GM13976 (cell line): Measurements from ENCODE around the gene RNU4-1.
A peak's percentile ranks its signal among the peaks of the same experiment; 100 is the strongest.
"Not testable (repeated sequence)": the region's sequence is repeated elsewhere in the genome, so short reads cannot be mapped to it uniquely, and the experiment has no call there.

ENCODE experiments used
- DNase-seq: peaks from one replicate; pipeline ENCODE4 v3.0.0; 2012; ENCODE audit warnings: low spot score
- in situ Hi-C: fragments of 300-500 bp; cut with MboI; formaldehyde crosslinking; loops from one replicate; pipeline ENCODE4 v1.12.0; 2022; ENCODE audit warnings: low sequenced_read_pairs, mixed read lengths, inconsistent platforms; ENCODE audit not compliant: unreplicated experiment
- TF ChIP-seq, protein P1 (sequence below): IDR thresholded peaks from 2 replicates; pipeline ENCODE4 v1.5.1; 2012; ENCODE audit warnings: borderline replicate concordance, mild to moderate bottlenecking; ENCODE audit not compliant: insufficient read depth; ENCODE audit errors: extremely low read depth, missing control alignments, control extremely low read depth

RNU4-1 gene

DNA sequence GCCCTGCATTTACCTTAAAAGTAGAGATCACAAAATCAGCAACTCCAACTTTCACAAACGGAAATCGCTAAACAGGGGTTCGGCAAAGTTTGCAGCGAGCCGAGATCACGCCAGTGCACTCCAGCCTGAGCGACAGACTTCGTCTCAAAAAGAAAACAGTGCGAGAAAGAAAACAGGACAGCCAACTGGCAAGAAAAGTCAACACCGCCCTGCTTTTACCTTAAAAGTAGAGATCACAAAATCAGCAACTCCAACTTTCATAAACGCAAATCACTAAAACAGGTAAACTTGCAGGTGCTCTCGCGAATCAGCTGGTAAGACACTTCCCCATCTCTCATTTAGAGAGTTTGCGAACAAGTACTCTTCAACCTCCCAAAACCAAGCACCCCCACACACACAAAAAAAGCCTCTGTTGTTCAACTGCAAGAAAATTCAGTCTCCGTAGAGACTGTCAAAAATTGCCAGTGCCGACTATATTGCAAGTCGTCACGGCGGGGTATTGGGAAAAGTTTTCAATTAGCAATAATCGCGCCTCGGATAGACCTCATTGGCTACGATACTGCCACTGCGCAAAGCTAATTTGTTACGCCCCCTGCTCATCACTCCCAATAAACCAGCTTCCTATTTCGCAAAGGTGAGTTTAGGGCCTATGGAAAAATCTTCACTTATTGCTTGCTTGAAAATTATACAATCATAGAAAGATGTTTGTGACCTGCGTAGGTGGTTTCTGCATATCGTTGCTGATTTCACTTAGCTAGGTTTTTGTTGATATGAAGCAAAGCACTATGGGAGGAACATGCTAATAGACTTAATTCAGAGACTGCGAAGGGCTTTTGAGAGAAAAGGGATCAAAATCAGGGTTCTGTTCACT lies at the start of gene RNU4-1:
Gene RNU4-1, minus strand, starts transcription at position 577 of the 871 bp plus-strand sequence.
- in situ Hi-C loops = no loop called here
- TF ChIP-seq, protein P1, sequence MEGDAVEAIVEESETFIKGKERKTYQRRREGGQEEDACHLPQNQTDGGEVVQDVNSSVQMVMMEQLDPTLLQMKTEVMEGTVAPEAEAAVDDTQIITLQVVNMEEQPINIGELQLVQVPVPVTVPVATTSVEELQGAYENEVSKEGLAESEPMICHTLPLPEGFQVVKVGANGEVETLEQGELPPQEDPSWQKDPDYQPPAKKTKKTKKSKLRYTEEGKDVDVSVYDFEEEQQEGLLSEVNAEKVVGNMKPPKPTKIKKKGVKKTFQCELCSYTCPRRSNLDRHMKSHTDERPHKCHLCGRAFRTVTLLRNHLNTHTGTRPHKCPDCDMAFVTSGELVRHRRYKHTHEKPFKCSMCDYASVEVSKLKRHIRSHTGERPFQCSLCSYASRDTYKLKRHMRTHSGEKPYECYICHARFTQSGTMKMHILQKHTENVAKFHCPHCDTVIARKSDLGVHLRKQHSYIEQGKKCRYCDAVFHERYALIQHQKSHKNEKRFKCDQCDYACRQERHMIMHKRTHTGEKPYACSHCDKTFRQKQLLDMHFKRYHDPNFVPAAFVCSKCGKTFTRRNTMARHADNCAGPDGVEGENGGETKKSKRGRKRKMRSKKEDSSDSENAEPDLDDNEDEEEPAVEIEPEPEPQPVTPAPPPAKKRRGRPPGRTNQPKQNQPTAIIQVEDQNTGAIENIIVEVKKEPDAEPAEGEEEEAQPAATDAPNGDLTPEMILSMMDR = no peak
- DNase-seq = peak; percentile 71

DNA sequence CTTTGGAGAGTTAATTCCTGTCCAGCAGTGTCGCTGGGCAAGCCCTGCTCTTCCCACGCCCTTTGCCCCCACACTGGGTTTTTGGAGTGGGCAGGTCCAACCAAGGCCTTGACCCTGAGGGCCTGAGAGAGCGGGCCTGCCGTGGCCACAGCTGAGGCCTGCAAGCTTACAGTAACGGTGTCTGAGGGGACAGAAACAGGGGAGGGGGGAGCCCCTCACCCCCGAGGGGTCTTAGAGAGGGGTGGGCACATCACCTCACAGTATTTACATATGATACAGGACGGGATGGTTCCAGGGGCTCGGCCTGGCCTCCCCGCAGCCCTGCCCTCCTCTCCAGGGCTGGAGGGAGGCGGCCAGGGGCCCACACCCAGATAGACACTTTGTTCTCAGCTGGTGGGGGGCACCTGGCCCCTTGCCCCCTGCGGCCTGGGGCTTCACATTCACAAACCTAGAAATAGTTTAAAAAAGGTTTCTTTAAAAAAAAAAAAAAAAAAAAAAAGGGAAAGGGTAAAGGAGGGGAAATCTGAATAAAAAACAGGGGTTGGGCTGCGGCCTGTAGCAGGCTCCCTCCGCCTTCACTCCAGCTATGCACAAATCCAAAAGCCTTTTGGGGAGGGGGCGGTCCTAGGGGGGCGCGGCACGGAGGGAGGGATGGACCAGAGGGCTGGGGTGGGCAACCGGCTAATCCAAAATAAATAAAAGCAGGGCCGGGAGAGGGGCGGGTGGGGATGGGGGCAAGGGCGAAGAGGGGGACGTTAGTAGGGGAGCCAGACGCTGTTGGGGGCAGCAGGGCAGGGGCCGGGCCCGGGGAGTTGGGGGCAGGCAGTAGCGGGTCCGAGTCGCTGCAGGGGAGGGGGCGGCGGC lies 49.4 kb upstream of the RNU4-1 start:
- in situ Hi-C loops = no loop called here
- peak; percentile 17 for DNase-seq
- TF ChIP-seq, protein P1 = no peak

DNA sequence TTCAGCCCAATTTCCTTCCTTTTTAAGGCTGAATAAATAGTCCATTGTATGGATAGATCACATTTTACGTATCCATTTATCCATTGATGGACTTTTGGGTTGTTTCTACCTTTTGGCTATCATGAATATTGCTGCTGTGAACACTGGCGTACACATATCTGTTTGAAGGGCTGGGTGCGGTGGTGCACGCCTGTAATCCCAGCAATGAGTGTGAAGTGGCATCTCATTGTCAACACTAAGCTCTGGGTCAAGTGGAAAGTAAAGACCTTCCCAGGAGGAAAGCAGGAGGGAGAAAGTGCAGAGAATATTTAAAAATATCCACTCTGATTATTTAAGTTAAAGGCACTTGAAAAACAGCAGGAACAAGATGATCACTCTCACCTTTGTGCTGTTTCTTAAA lies 46.2 kb upstream of the RNU4-1 start:
- TF ChIP-seq, protein P1 = no peak
- DNase-seq = no peak
- in situ Hi-C loops = loop anchor here (10.0 kb wide), 1 partner anchor 96 kb away; the partner anchor contains the start of gene COX6A1

DNA sequence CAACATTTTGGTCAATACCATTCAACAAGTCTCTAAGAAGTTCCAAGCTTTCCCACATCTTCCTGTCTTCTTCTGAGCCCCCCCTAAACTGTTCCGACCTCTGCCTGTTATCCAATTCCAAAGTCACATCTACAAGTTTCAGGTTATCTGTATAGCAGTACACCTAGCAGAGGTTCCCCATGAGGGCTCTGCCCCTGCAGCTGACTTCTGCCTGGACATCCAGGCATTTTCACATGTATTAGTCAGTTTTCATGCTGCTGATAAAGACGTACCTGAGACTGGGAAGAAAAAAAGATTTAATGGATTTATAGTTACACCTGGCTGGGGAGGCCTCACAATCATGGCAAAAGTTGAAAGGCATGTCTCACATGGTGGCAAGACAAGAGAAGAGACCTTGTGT lies 44.7 kb upstream of the RNU4-1 start:
- TF ChIP-seq, protein P1 = no peak
- in situ Hi-C loops = loop anchor here (10.0 kb wide), 1 partner anchor 97 kb away; the partner anchor contains the start of gene COX6A1
- DNase-seq = no peak

DNA sequence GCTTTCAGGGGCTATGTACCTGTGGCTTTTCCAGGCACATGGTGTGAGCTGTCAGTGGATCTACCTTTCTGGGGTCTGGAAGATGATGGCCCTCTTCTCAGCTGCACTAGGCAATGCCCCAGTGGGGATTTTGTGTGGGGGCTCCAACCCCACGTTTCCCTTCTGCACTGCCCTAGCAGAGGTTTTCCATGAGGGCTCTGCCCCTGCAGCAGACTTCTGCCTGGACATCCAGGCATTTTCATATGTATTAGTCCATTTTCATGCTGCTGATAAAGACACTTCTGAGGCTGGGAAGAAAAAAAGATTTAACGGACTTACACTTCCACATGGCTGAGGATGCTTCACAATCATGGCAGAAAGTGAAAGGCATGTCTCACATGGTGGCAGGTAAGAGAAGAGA lies 43.4 kb upstream of the RNU4-1 start:
- in situ Hi-C loops = loop anchor here (10.0 kb wide), 1 partner anchor 98 kb away; the partner anchor contains the start of gene COX6A1
- DNase-seq = not testable (repeated sequence)

DNA sequence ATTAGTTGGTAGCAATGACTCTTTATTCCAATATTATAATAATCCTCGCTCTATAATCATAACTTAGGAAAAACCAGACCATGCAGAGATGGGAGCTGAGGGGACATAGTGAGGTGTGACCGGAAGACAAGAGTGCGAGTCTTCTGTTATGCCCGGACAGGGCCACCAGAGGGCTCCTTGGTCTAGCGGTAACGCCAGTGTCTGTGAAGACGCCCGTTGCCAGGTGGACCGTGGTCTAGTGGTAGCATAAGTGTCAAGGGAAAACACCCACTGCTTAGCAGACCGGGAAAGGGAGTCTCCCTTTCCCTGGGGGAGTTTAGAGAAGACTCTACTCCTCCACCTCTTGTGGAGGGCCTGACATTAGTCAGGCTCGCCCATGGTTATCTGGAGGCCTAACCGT lies 42.4 kb upstream of the RNU4-1 start:
- in situ Hi-C loops = loop anchor here (10.0 kb wide), 1 partner anchor 99 kb away; the partner anchor contains the start of gene COX6A1
- peak; percentile 33 for DNase-seq
- TF ChIP-seq, protein P1 = peak; percentile 60
